Measurements from ENCODE around the gene ITIH4.

DNA sequence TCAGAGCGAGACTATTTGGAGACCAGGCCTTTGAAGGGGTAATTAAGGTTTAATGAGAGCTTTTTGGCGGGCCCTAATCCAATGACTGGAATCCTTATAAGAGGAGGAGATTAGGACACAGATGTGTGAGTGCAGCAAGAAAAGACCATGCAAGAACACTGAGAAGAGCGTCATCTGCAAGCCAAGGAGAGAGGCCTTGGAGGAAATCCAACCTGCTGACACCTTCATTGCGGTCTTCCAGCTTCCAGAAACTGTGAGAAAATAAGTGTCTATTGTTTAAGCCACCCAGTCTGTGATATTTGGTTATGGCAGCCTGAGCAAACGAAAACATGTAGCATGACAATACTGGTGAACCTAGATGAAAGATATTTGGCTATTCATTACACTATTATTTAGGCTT is 27.4 kb upstream of the ITIH4 start:
- TF ChIP-seq, protein P1, sequence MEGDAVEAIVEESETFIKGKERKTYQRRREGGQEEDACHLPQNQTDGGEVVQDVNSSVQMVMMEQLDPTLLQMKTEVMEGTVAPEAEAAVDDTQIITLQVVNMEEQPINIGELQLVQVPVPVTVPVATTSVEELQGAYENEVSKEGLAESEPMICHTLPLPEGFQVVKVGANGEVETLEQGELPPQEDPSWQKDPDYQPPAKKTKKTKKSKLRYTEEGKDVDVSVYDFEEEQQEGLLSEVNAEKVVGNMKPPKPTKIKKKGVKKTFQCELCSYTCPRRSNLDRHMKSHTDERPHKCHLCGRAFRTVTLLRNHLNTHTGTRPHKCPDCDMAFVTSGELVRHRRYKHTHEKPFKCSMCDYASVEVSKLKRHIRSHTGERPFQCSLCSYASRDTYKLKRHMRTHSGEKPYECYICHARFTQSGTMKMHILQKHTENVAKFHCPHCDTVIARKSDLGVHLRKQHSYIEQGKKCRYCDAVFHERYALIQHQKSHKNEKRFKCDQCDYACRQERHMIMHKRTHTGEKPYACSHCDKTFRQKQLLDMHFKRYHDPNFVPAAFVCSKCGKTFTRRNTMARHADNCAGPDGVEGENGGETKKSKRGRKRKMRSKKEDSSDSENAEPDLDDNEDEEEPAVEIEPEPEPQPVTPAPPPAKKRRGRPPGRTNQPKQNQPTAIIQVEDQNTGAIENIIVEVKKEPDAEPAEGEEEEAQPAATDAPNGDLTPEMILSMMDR (IDR thresholded peaks at IDR 0.05) = no peak
- TF ChIP-seq, protein P2, sequence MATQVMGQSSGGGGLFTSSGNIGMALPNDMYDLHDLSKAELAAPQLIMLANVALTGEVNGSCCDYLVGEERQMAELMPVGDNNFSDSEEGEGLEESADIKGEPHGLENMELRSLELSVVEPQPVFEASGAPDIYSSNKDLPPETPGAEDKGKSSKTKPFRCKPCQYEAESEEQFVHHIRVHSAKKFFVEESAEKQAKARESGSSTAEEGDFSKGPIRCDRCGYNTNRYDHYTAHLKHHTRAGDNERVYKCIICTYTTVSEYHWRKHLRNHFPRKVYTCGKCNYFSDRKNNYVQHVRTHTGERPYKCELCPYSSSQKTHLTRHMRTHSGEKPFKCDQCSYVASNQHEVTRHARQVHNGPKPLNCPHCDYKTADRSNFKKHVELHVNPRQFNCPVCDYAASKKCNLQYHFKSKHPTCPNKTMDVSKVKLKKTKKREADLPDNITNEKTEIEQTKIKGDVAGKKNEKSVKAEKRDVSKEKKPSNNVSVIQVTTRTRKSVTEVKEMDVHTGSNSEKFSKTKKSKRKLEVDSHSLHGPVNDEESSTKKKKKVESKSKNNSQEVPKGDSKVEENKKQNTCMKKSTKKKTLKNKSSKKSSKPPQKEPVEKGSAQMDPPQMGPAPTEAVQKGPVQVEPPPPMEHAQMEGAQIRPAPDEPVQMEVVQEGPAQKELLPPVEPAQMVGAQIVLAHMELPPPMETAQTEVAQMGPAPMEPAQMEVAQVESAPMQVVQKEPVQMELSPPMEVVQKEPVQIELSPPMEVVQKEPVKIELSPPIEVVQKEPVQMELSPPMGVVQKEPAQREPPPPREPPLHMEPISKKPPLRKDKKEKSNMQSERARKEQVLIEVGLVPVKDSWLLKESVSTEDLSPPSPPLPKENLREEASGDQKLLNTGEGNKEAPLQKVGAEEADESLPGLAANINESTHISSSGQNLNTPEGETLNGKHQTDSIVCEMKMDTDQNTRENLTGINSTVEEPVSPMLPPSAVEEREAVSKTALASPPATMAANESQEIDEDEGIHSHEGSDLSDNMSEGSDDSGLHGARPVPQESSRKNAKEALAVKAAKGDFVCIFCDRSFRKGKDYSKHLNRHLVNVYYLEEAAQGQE (IDR thresholded peaks at IDR 0.05; ENCODE audit: insufficient read depth in 1 of 2, low read depth in 2 of 2, low read length in 1 of 2) = no peak
- TF ChIP-seq SIN3A (IDR thresholded peaks at IDR 0.05; ENCODE audit: borderline replicate concordance, insufficient read depth, low read depth, low read length) = no peak
- no peak for TF ChIP-seq POLR2AphosphoS5 (IDR thresholded peaks at IDR 0.05; ENCODE audit: low read depth, low read length)
- no peak for TF ChIP-seq TCF7L2 (IDR thresholded peaks at IDR 0.05; ENCODE audit: low read depth, low read length)
